ENCODE results near the gene LEPR.

- peak; percentile 11; the same call in 1 of the 2 replicates for TF ChIP-seq CTCF (IDR thresholded peaks at IDR 0.05; ENCODE audit: low read length)
- TF ChIP-seq EZH2phosphoT487 (IDR thresholded peaks at IDR 0.05; ENCODE audit: low read length), result no peak
- no peak for TF ChIP-seq EZH2 (optimal IDR thresholded peaks at IDR 0.05; ENCODE audit: low read depth, low read length)
Measured at GRCh38 chr1:65434255-65434654, 13.8 kb downstream of the LEPR start.
